WTC11 (cell line): ENCODE measurements around the gene DDX10. TPM values are rescaled to one million over a fixed set of nuclear protein-coding genes. Genes with fewer than 3 reads are reported as not detected.

Experiments
- ATAC-seq: fragments of 200-7000 bp; cut with Tn5 transposase; 2 replicates; pipeline ENCODE4 v1.10.0; 2021; ENCODE audit warnings: mild to moderate bottlenecking, moderate library complexity
- CTCF ChIA-PET: fragments of 300-600 bp; sonication (Branson Sonifier 250); formaldehyde crosslinking; loops from one replicate; lab custom pipeline; 2021; ENCODE audit warnings: antibody characterized with exemption; lab: Charles Lee
- POLR2A ChIA-PET: fragments of 350-600 bp; sonication (Branson Sonifier 250); formaldehyde crosslinking; loops from one replicate; lab custom pipeline; 2021; ENCODE audit warnings: antibody characterized with exemption; lab: Charles Lee
- DNase-seq: peaks from one replicate; pipeline ENCODE4 v3.0.0; 2021; ENCODE audit warnings: low spot score
- H3K27ac Mint-ChIP-seq: 2 replicates; pipeline ENCODE4 v1.8.0; 2021; ENCODE audit warnings: mixed read lengths
- H3K27me3 Mint-ChIP-seq: 2 replicates; pipeline ENCODE4 v1.8.0; 2021; ENCODE audit warnings: low read depth, mild to moderate bottlenecking, moderate library complexity, mixed read lengths
- H3K36me3 Mint-ChIP-seq: 2 replicates; pipeline ENCODE4 v1.8.0; 2021; ENCODE audit warnings: mixed read lengths
- H3K4me1 Mint-ChIP-seq: 2 replicates; pipeline ENCODE4 v1.8.0; 2022; ENCODE audit warnings: mixed read lengths
- H3K4me3 Mint-ChIP-seq: 2 replicates; pipeline ENCODE4 v1.8.0; 2021; ENCODE audit warnings: mild to moderate bottlenecking, moderate library complexity, mixed read lengths
- H3K9me3 Mint-ChIP-seq: 2 replicates; pipeline ENCODE4 v1.8.0; 2021; ENCODE audit warnings: mixed read lengths
- ATF1 ChIP-seq: sonication (generic); formaldehyde crosslinking; IDR thresholded peaks from 2 replicates; pipeline ENCODE4 v1.8.1; 2023; ENCODE audit warnings: mild to moderate bottlenecking, moderate library complexity, missing genetic modification reagents
- ATF6 ChIP-seq: sonication (generic); formaldehyde crosslinking; IDR thresholded peaks from 2 replicates; pipeline ENCODE4 v1.8.1; 2023; ENCODE audit warnings: mild to moderate bottlenecking, missing genetic modification reagents
- CREB1 ChIP-seq: sonication (generic); formaldehyde crosslinking; IDR thresholded peaks from 2 replicates; pipeline ENCODE4 v1.8.0; 2023; ENCODE audit warnings: mild to moderate bottlenecking, missing genetic modification reagents
- E2F5 ChIP-seq: sonication (generic); formaldehyde crosslinking; IDR thresholded peaks from 2 replicates; pipeline ENCODE4 v1.8.1; 2022; ENCODE audit warnings: mild to moderate bottlenecking, moderate library complexity, missing genetic modification reagents
- ELF4 ChIP-seq: sonication (generic); formaldehyde crosslinking; IDR thresholded peaks from 2 replicates; pipeline ENCODE4 v1.8.1; 2022; ENCODE audit warnings: low read depth, mild to moderate bottlenecking, moderate library complexity, missing genetic modification reagents
- ETV6 ChIP-seq: sonication (generic); formaldehyde crosslinking; IDR thresholded peaks from 2 replicates; pipeline ENCODE4 v1.8.1; 2022; ENCODE audit warnings: mild to moderate bottlenecking, missing genetic modification reagents
- GTF2I ChIP-seq: fragments of 250-450 bp; sonication (Bioruptor Pico); conservative IDR thresholded peaks from 2 replicates; pipeline ENCODE4 v1.4.0; 2021; ENCODE audit warnings: mild to moderate bottlenecking
- JAZF1 ChIP-seq: fragments of 250-450 bp; sonication (Bioruptor Pico); IDR thresholded peaks from 2 replicates; pipeline ENCODE4 v1.9.0; 2021; ENCODE audit warnings: moderate library complexity, mild to moderate bottlenecking, inconsistent platforms
- MXD4 ChIP-seq: fragments of 250-450 bp; sonication (Bioruptor Pico); IDR thresholded peaks from 2 replicates; pipeline ENCODE4 v1.8.0; 2021; ENCODE audit warnings: mild to moderate bottlenecking, moderate library complexity, borderline replicate concordance
- NFATC4 ChIP-seq: fragments of 250-450 bp; sonication (Bioruptor Pico); IDR thresholded peaks from 2 replicates; pipeline ENCODE4 v1.9.0; 2021; ENCODE audit warnings: mild to moderate bottlenecking
- NFYB ChIP-seq: sonication (generic); formaldehyde crosslinking; conservative IDR thresholded peaks from 2 replicates; pipeline ENCODE4 v1.8.0; 2022; ENCODE audit warnings: low read depth, missing genetic modification reagents
- NR3C1 ChIP-seq: sonication (generic); formaldehyde crosslinking; conservative IDR thresholded peaks from 2 replicates; pipeline ENCODE4 v1.8.1; 2023; ENCODE audit warnings: low read depth, mild to moderate bottlenecking, missing genetic modification reagents
- PRRX2 ChIP-seq: fragments of 250-450 bp; sonication (Bioruptor Pico); IDR thresholded peaks from 2 replicates; pipeline ENCODE4 v1.8.0; 2021; ENCODE audit warnings: mild to moderate bottlenecking
- RORB ChIP-seq: fragments of 250-450 bp; sonication (Bioruptor Pico); IDR thresholded peaks from 2 replicates; pipeline ENCODE4 v1.9.0; 2021; ENCODE audit warnings: mild to moderate bottlenecking
- ZNF425 ChIP-seq: fragments of 250-450 bp; sonication (Bioruptor Pico); conservative IDR thresholded peaks from 2 replicates; pipeline ENCODE4 v1.9.0; 2021; ENCODE audit warnings: mild to moderate bottlenecking
- ZNF532 ChIP-seq: fragments of 250-450 bp; sonication (Bioruptor Pico); IDR thresholded peaks from 2 replicates; pipeline ENCODE4 v1.9.0; 2021; ENCODE audit warnings: mild to moderate bottlenecking, borderline replicate concordance
- total RNA-seq: library from RNA; stranded (reverse); gene quantifications from 3 replicates; pipeline ENCODE4 v1.2.3, GENCODE V29; 2021
- TF ChIP-seq, protein P1 (sequence below): sonication (generic); formaldehyde crosslinking; conservative IDR thresholded peaks from 2 replicates; pipeline ENCODE4 v1.8.1; 2023; ENCODE audit warnings: mild to moderate bottlenecking, low read depth, missing genetic modification reagents, moderate library complexity
- TF ChIP-seq, protein P2 (sequence below): sonication (generic); formaldehyde crosslinking; conservative IDR thresholded peaks from 2 replicates; pipeline ENCODE4 v1.8.1; 2022; ENCODE audit warnings: mild to moderate bottlenecking, missing genetic modification reagents

DDX10 gene
- total RNA-seq, 1 experiment from 2014 or later: 56.8 TPM

DNA sequence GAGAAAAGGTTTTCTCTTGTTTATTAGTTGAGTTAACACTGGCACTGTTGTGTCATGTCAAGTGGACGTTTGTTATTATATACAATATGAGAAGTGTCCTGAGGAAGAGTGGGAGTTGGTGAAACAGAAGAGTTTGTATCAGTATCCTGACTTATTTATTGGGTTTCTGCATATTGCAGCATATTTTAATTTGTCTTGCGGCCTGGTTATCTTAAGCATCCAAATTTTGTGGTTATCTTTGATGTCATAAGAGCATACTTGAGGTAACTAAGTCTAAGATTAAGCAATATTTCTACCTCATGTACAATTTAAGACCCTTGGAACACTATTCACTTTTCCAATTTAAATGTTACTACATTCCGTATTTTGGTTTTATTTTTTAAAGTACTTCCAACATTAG is 103.5 kb downstream of the DDX10 start:
- Mint-ChIP-seq H3K4me3 (no peak overlapping the region), H3K27me3 (no peaks in the 10 kb centered on the region), H3K36me3 (no peaks in the 10 kb centered on the region), H3K27ac (no peak overlapping the region)
- no peak for DNase-seq
- TF ChIP-seq E2F5 (CRISPR knock-in tag): no peak
- TF ChIP-seq NFYB (CRISPR knock-in tag): no peak
- TF ChIP-seq CREB1: no peak
- TF ChIP-seq, protein P1, sequence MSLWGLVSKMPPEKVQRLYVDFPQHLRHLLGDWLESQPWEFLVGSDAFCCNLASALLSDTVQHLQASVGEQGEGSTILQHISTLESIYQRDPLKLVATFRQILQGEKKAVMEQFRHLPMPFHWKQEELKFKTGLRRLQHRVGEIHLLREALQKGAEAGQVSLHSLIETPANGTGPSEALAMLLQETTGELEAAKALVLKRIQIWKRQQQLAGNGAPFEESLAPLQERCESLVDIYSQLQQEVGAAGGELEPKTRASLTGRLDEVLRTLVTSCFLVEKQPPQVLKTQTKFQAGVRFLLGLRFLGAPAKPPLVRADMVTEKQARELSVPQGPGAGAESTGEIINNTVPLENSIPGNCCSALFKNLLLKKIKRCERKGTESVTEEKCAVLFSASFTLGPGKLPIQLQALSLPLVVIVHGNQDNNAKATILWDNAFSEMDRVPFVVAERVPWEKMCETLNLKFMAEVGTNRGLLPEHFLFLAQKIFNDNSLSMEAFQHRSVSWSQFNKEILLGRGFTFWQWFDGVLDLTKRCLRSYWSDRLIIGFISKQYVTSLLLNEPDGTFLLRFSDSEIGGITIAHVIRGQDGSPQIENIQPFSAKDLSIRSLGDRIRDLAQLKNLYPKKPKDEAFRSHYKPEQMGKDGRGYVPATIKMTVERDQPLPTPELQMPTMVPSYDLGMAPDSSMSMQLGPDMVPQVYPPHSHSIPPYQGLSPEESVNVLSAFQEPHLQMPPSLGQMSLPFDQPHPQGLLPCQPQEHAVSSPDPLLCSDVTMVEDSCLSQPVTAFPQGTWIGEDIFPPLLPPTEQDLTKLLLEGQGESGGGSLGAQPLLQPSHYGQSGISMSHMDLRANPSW (CRISPR knock-in tag): no peak
- no peak for TF ChIP-seq NFATC4 (CRISPR knock-in tag)
- TF ChIP-seq, protein P2, sequence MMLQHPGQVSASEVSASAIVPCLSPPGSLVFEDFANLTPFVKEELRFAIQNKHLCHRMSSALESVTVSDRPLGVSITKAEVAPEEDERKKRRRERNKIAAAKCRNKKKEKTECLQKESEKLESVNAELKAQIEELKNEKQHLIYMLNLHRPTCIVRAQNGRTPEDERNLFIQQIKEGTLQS (CRISPR knock-in tag): no peak
- TF ChIP-seq ZNF532 (CRISPR knock-in tag): no peak
- no peak for TF ChIP-seq PRRX2 (CRISPR knock-in tag)
- no peak for TF ChIP-seq ZNF425 (CRISPR knock-in tag)
- TF ChIP-seq MXD4 (CRISPR knock-in tag): no peak
- TF ChIP-seq JAZF1: no peak
- TF ChIP-seq ATF6 (CRISPR knock-in tag): no peak
- no peak for TF ChIP-seq GTF2I (CRISPR knock-in tag)
- TF ChIP-seq ATF1 (CRISPR knock-in tag): no peak
- no peak for TF ChIP-seq ETV6 (CRISPR knock-in tag)
- no peak for TF ChIP-seq NR3C1
- TF ChIP-seq RORB (CRISPR knock-in tag): no peak
- no peak for TF ChIP-seq ELF4 (CRISPR knock-in tag)
- TF ChIP-seq, all 79 proteins: peak for 0
- ChIA-PET CTCF (no interaction called here), POLR2A (no interaction called here)
- ATAC-seq: no peak
- Mint-ChIP-seq H3K9me3 (no peaks in the 10 kb centered on the region), H3K4me1 (peaks cover 13% of the 10 kb centered on the region)
